HG02938 (cell line): Measurements from ENCODE around the gene PCDHGC4.
A peak's percentile ranks its signal among the peaks of the same experiment; 100 is the strongest.

ENCODE experiments used
- ATAC-seq: cut with Tn5 transposase; IDR thresholded peaks from one replicate; pipeline ENCODE4 v1.9.1; 2021; ENCODE audit warnings: mild to moderate bottlenecking, moderate library complexity; ENCODE audit not compliant: unreplicated experiment

PCDHGC4 gene

DNA sequence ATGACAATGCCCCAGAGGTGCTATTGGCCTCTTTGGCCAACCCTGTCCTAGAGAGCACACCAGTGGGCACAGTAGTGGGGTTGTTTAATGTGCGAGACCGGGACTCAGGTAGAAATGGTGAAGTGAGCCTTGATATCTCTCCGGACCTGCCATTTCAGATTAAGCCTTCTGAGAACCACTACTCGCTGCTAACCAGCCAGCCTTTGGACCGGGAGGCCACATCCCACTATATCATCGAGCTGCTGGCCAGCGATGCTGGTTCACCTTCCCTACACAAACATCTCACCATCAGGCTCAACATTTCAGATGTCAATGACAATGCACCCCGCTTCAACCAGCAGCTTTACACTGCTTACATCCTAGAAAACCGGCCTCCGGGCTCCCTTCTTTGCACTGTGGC, 5.4 kb downstream of the PCDHGC4 start:
- ATAC-seq: no peak

DNA sequence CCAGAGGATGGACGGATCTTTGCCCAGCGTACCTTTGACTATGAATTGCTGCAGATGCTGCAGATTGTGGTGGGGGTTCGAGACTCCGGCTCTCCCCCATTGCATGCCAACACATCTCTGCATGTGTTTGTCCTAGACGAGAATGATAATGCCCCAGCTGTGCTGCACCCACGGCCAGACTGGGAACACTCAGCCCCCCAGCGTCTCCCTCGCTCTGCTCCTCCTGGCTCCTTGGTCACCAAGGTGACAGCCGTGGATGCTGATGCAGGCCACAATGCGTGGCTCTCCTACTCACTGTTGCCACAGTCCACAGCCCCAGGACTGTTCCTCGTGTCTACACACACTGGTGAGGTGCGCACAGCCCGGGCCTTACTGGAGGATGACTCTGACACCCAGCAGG, 5.9 kb downstream of the PCDHGC4 start:
- ATAC-seq: no peak

DNA sequence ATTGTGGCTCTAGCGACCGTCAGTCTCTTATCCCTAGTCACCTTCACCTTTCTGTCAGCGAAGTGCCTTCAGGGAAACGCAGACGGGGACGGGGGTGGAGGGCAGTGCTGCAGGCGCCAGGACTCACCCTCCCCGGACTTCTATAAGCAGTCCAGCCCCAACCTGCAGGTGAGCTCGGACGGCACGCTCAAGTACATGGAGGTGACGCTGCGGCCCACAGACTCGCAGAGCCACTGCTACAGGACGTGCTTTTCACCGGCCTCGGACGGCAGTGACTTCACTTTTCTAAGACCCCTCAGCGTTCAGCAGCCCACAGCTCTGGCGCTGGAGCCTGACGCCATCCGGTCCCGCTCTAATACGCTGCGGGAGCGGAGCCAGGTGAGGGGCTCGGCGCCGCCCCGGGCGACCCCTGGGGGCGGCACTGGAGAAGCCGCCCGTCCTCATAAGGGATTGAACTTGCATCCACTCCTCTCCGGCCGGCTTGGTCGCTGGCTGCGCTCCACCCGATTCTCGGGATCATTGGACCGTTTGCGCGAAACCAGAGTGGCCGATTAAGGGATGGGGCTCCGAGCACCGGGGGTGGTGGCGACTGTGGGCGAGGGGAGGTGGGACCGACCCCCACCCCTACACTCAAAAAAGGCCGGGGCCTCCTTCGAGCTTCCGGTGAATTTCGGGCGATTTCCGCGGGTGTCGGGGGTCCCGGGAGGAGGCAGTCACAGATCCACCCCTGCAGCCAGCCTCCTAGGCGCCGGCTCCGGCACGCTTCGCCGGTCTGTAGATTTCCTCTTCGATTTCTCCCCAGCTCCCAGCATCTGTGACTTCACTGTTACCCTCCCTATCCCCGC, 6.7 kb downstream of the PCDHGC4 start:
- peak; percentile 6 for ATAC-seq

DNA sequence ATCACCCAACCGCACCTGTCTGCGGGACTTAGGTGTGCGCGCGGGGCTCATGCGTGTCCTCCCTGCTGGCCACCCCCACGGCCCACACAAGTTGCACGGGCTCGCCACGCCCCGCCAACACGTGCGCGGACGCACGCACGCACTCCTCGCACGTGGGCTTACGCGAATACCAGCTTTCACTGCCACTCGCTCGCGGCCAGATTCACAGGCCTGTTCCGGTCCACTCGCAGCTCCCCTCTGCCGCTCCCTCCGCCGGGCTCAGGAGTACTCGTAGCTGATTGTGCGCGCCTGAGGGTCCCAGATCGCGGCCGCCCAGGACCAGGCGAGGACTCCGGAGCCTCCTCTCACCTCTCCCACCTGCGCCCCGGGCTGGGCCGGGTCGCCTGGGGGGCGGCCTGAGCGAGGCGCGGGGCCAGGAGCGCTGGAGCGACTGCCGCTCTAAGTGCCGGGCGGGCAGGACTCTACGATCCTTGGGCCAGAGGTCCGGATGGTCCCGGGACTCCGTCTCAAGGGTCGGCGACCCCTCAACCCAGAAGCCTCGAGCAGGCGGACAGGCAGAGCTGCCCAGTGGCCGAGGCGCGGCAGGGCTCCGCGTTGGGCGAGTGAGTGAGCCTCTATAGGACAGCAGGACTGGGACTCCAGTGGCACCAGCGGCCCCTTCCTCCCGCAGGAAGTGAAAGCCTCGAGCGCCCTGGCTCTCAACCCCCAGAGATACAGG, 7.5 kb downstream of the PCDHGC4 start:
- ATAC-seq: peak; percentile 67

DNA sequence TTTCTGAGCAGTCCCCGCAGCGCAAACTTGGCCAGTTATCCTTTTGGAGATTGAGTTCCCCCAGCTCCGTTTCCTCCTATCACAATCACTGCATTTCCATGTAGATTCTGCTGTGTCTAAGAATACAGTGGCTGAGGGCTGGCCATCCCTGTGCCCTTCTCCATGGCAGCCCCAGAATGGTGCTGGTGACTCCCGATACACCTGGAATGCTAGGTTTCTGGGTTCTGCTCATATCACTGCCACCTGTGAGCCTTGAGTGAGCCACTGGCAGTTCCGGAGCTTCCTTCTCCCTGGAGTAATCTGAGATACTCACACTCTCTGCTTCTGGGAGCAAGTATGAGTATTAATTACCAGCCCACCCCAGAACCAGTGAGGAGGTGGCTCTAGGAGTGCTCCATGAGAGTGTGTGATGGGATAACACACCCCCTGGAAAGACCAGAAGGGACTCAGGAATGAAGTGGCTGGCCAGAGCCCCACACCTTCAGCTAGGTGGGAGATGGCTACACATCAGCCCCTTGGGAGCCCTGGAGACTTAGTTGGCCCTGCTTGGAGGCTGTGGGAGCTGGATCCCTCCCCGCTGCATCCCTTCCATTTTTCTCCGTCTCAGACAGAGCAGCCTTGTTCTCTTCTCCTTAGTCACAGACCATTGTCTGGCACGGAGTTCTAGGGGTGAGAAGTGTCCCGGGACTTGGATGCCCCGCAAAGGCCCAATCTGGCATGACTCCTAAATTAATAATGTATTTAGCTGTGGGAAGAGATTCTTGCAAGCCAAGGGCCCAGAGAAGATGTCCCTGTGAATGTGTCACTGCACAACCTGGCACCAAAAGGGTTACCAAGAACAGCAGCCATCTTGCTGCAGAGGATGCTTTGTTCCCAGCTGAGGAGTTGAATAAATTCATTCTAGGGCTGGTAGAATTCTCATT, 8.9 kb downstream of the PCDHGC4 start:
- ATAC-seq: no peak

DNA sequence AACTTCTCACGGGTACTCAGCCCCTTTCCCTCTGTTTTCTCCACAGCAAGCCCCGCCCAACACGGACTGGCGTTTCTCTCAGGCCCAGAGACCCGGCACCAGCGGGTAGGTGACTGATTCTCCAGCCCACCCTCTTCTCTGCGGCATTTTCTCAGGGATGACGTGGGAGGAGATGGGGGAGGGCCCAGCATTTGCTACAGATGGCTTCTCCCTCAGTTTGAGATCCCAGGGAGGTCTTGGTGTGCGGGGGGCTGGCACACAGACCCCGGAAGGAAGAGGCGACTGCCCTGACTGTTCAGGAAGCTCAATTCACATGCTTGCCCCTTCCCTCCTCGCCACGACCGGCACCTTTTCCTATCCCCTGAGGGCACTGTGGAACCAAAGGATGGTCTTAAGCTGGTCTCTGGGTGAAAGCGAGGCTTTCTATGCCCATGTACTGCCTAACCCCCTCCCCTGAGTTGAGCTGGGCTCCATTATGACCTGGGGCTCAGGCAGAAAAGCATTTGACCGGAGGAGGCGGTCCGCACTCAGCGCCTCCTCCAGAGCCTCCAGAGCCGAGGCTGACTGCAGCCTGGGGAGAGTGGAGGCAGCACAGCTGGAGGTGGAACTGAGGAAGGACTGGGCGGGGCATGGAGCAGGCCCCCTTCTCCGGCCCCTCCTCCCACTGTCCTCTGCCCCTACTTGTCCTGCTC, 10.1 kb downstream of the PCDHGC4 start:
- no peak for ATAC-seq

DNA sequence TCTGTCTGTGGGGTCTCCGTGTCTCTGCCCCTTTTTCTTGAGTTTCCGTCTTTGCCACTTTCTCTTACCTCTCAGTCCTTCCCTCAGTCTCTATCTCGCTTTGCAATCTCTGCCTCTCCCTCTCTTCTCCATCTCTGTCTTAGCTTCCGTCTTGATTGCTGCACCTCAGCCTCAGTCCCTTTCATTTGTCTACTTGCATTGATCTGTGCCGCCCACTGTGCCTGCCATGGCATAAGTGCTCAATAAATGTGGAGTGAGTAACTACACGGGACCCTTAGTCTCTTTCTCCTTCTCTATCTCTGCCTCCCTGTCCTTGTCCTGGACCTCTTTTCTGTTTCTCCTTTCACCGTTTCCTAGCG, 10.6 kb downstream of the PCDHGC4 start:
- no peak for ATAC-seq

DNA sequence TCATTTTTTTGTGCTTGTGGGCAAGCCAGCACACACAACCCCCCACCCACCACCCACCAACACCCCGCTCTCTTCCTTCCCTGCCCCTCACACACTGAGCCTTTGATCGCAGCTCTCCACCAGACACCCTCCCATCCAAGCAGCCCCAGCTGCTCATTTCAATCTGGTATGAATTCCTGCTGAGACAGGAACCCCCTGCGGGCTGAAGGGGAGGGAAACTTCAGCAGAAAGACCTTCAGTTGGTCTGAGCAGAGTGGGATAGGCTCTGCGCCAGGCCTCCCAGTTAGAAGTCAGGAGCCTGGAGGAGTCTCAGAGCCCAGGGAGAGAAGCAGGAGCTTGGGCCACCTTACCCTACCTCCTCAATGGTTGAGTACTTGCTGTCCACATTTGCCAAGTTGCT, 11.2 kb downstream of the PCDHGC4 start:
- ATAC-seq: no peak

DNA sequence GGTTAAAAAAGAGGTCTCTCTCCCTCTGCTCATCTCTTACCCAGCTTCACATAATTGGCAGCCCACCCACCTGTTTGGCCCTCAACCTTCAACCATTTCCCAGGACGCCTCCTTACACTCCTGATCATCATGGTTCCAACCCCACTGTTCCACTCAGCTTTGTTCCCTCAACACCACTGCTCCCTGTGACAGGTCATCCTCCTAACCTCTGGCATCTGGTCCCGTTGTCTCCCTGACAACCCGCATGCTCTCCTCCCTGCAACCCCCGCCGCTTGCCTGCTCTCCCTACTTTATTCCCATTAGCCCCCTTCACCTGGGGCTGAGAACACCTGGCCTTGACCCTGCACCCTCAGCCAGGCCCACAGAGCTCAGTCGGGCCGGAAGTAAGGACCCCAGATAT, 16.9 kb downstream of the PCDHGC4 start:
- ATAC-seq: no peak

DNA sequence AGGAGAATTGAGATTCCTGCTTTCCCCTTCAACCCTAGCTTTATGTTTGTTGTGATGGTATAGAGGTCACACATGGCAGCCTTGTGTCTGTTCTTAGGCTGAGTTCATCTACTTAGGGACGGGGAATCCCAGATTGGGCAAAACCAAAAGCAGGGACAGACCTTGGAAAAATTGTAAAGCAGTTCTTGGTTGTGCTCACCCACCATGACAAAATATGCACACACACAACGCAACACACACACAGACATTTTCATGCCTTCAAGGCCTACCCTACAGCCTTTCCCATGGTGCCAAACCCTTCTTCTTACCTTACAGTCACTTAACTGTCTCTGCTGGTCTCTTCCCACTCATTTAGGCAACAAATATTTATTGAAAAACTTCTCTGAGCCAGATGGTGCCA, 18.9 kb downstream of the PCDHGC4 start:
- no peak for ATAC-seq

DNA sequence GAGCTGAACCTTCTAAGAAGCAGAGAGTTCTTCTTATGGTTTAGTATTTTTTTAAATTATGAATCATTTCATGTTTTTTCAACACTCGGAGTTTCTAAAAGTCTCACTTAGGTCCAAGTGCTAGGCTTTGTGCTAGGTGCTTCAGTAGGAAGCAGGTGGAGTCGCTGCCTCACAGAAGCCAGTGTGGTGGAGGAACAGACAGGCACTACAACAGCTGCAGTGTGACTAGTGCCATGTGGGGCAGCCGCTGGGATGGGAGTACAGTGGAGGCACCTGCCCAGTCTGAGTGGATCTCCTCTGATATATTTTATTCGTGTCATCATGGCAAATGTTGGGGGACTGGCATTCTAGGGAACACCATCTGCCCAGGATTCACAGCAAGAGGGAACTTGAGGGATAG, 19.4 kb downstream of the PCDHGC4 start:
- ATAC-seq: no peak

DNA sequence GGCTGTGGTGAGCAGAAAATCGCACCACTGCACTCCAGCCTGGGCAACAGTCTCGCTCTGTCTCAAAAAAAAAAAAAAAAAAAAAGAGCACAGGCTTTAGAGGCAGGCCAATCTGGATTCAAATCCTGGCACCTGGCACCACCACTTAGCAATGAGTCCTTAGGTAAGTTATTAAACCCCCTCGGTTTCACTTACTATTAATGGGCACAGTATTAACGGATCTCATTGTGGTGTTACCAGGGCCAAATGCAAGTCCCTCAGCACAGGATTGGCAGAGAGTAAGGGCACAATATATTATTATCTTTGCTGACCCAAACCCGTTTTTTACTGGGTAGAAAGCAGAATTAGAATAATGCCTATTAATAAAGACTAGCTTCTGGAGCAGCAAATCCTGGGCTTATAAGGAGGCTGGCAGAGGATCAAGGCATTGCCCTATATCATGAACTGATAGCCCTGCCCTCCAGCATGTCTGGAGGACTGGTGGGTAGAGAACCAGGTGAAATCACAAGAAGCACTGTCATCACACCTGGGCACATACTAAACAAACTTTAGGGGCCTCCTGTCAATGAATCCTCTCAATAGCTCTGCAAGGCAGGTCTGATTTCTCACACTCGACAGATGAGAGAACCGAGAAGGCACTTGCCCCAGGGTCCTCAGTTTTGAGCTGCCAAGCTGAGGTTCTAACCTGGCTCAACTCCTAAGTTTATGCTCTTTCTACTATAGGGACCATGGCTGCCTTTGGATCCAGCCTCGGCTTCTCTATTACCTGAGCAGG, 21.7 kb downstream of the PCDHGC4 start:
- ATAC-seq: no peak

DNA sequence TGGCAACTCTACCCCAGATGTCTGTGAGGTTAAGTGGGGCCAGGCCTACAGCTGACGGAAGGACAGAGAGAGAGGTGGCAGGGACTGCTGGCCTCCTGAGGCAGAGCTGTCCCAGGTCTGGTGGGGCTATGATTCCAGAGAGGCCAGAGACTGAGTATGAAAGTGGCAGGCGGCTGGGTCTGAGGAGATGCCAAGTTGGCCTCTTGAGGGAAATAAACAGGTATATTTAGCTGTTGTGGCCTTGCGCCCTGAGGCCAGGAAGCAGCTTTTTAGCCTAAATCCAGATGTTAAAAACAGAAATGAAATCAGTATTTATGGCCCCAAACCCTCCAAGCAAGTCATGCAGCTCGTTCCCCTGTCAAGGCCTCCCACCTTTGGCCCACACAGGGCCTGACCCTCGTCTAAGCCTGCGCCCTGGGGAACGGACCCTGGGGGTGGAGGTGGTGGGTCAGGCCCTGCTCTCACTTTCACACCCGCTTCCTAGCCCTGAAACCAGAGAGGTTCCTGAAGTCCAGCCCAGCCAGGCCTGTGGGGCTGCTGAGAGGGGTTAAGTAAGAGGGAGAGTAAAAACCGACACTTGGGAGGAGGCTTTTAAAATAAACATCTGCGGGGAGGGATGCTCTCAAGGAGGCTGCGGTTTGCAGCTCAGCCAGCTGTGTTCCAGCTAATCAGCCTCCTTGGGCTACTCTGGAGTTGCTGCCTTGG, 22.7 kb downstream of the PCDHGC4 start:
- peak; percentile 29 for ATAC-seq

DNA sequence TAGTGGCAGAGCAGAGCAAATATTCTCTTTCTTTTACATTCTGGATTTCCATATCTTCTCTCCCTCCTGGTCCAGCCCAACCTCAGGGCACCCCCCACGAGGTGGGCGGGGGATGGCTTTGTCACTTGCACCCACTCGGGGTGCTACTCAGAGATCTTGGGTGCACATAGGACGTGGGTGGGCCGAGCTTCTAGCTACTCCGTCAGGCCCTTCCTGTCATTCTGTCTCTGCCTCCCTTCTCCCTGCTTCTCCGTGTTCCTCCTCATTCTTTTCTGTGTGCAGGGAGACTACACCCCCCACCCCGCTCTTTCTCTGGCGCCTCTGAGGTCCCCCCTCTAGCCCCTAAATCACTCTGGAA, 23.6 kb downstream of the PCDHGC4 start:
- ATAC-seq: no peak

DNA sequence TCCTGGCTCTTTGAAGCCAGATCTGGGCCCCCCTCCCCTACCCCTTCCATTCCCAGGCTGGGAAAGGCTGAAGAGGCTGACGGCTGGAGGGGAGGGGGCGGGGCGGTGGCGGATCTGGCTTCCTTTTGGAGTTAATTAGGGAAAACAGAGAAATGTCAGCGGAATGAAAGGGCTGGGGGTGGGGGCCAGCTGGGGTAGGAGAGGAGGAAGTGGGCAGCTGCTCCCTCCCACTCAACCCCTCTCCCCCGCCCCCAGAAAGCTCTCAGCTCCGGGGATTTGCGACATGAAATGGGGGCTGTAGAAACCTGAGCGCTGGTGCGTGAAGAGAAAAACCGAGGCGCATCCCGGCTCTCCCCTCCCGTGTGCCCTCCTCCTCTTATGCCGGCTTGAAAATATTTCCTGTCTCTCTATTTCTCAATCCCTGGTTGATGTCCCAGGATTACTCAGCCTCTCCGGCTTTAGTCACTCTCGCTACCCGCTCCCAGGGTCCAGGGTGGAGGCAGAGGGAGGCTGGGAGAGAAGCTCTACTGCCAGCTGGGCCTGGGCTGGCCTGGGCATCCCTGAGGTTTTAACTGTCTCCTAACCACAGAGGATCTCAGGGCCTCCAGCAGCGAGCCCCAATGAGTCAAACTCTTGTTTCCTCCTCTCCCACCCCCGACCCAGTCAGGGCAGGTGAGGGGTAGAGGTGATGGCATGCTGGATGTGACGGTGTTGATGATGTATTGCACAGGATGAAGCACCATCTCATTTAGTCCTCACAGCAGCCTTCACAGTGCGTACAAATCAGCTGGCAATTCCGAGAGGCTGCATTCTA, 24.2 kb downstream of the PCDHGC4 start:
- ATAC-seq: no peak

DNA sequence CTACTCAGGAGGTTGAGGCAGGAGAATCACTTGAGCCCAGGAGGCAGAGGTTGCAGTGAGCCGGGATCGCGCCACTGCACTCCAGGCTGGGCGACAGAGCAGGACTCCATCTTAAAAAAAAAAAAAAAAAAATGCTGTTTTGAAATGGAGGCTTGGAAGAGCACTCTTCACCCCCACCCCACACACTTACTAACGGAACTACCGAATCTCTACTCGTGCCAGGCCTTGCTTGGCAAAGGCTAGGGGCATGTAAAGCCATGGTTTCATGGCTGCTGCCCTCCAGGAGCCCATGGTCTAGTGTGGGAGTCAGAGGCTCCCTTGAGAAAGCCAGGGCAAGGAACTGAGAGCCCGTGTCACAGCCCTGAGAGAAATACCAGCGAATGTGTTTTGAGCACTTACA, 25.3 kb downstream of the PCDHGC4 start:
- no peak for ATAC-seq

DNA sequence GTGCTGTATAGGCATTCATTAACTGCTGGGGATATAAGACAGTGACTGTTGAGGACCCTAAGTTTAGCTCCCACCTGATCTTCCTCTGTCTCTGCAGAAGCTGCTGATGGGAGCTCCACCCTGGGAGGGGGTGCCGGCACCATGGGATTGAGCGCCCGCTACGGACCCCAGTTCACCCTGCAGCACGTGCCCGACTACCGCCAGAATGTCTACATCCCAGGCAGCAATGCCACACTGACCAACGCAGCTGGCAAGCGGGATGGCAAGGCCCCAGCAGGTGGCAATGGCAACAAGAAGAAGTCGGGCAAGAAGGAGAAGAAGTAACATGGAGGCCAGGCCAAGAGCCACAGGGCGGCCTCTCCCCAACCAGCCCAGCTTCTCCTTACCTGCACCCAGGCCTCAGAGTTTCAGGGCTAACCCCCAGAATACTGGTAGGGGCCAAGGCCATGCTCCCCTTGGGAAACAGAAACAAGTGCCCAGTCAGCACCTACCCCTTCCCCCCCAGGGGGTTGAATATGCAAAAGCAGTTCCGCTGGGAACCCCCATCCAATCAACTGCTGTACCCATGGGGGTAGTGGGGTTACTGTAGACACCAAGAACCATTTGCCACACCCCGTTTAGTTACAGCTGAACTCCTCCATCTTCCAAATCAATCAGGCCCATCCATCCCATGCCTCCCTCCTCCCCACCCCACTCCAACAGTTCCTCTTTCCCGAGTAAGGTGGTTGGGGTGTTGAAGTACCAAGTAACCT, 26.2 kb downstream of the PCDHGC4 start:
- ATAC-seq: peak; percentile 27

DNA sequence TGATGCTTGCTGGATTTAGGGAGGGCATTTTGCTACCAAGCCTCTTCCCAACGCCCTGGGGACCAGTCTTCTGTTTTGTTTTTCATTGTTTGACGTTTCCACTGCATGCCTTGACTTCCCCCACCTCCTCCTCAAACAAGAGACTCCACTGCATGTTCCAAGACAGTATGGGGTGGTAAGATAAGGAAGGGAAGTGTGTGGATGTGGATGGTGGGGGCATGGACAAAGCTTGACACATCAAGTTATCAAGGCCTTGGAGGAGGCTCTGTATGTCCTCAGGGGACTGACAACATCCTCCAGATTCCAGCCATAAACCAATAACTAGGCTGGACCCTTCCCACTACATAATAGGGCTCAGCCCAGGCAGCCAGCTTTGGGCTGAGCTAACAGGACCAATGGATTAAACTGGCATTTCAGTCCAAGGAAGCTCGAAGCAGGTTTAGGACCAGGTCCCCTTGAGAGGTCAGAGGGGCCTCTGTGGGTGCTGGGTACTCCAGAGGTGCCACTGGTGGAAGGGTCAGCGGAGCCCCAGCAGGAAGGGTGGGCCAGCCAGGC, 27.0 kb downstream of the PCDHGC4 start:
- ATAC-seq: no peak
